ENCODE measurements around the gene ZAP70.

- TF ChIP-seq POLR2A (IDR thresholded peaks at IDR 0.05) (no peak), CTCF (IDR thresholded peaks at IDR 0.05) (no peak)
These were observed 941 bp downstream of the ZAP70 start for GRCh38 chr2:97714084-97714949.

Data from right lobe of liver (tissue), 4 donors.